Lower leg skin (tissue), 3 donors: ENCODE measurements around the gene SLC41A2.

Experiments
- CTCF ChIP-seq, 3 donors: fragments of 450-650 bp; IDR thresholded peaks; one replicate each; pipeline ENCODE4 v1.5.1; 2016; ENCODE audit warnings: antibody characterized with exemption in 3 of 3, mild to moderate bottlenecking in 3 of 3, moderate library complexity in 2 of 3
- POLR2A ChIP-seq, 2 donors: fragments of 450-650 bp; IDR thresholded peaks; one replicate each; pipeline ENCODE4 v1.6.1; 2016 to 2017; ENCODE audit warnings: antibody characterized with exemption in 2 of 2, mild to moderate bottlenecking in 1 of 2, moderate library complexity in 1 of 2

GRCh38 chr12:104941454-104941853, 16.6 kb downstream of the SLC41A2 start:
- TF ChIP-seq CTCF (IDR thresholded peaks at IDR 0.05): no peak
- TF ChIP-seq POLR2A (IDR thresholded peaks at IDR 0.05): no peak
